Motor neuron (in vitro differentiated cells): ENCODE data around the gene MTMR11. TPM values are rescaled to one million over a fixed set of nuclear protein-coding genes. Genes with fewer than 3 reads are reported as not detected.

Experiments used
- ATAC-seq, 8 experiments: fragments of 200-7000 bp; cut with Tn5 transposase; replicated peaks in 6 of 8; 2 replicates each; pipeline ENCODE4 v1.8.0; 2021; ENCODE audit warnings: mild to moderate bottlenecking in 8 of 8, moderate library complexity in 8 of 8
- H3K27ac ChIP-seq, 2 donors: fragments of 250-450 bp; sonication (Bioruptor Pico); 2 replicates each; pipeline ENCODE4 v1.9.0; 2021; ENCODE audit warnings: antibody characterized with exemption in 2 of 2, mild to moderate bottlenecking in 2 of 2, moderate library complexity in 1 of 2
- H3K4me1 ChIP-seq, 2 donors: fragments of 250-450 bp; sonication (Bioruptor Pico); replicated peaks in 1 of 2; 2 replicates each; pipeline ENCODE4 v1.6.1; 2021; ENCODE audit warnings: antibody characterized with exemption in 2 of 2, mild to moderate bottlenecking in 2 of 2, moderate library complexity in 1 of 2
- H3K4me3 ChIP-seq, 5 donors: fragments of 250-450 bp; sonication (Bioruptor Pico); 2 replicates each; pipeline ENCODE4 v1.9.0; 2021; ENCODE audit warnings: antibody characterized with exemption in 5 of 5, mild to moderate bottlenecking in 5 of 5, moderate library complexity in 4 of 5
- WGBS, 10 experiments: fragments of 450-650 bp; shearing (Covaris generic); methylation state at CpG; one replicate each; pipeline ENCODE4 v1.0.0; 2022; 5-methylcytosine and 5-hydroxymethylcytosine counted together
- in situ Hi-C, 9 experiments: fragments of 400-800 bp; cut with MboI; loops; one replicate each; pipeline ENCODE4 v1.15.0; 2021; ENCODE audit warnings: low sequenced_read_pairs in 9 of 9, low pct_unique_long_range_greater_than_20kb in 2 of 9; ENCODE audit not compliant: unreplicated experiment in 9 of 9
- total RNA-seq, 8 experiments: library from RNA; unstranded; fragments of 300-600 nt; gene quantifications; 2 replicates each; pipeline versions ENCODE4 v1.2.3 to v1.2.4, GENCODE V29; 2022

Gene MTMR11, protein sequence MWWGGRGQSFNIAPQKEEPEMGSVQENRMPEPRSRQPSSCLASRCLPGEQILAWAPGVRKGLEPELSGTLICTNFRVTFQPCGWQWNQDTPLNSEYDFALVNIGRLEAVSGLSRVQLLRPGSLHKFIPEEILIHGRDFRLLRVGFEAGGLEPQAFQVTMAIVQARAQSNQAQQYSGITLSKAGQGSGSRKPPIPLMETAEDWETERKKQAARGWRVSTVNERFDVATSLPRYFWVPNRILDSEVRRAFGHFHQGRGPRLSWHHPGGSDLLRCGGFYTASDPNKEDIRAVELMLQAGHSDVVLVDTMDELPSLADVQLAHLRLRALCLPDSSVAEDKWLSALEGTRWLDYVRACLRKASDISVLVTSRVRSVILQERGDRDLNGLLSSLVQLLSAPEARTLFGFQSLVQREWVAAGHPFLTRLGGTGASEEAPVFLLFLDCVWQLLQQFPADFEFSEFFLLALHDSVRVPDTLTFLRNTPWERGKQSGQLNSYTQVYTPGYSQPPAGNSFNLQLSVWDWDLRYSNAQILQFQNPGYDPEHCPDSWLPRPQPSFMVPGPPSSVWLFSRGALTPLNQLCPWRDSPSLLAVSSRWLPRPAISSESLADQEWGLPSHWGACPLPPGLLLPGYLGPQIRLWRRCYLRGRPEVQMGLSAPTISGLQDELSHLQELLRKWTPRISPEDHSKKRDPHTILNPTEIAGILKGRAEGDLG
- total RNA-seq, result 1 to 10 TPM; 1.0 to 7.4 (median 4.5) TPM

DNA sequence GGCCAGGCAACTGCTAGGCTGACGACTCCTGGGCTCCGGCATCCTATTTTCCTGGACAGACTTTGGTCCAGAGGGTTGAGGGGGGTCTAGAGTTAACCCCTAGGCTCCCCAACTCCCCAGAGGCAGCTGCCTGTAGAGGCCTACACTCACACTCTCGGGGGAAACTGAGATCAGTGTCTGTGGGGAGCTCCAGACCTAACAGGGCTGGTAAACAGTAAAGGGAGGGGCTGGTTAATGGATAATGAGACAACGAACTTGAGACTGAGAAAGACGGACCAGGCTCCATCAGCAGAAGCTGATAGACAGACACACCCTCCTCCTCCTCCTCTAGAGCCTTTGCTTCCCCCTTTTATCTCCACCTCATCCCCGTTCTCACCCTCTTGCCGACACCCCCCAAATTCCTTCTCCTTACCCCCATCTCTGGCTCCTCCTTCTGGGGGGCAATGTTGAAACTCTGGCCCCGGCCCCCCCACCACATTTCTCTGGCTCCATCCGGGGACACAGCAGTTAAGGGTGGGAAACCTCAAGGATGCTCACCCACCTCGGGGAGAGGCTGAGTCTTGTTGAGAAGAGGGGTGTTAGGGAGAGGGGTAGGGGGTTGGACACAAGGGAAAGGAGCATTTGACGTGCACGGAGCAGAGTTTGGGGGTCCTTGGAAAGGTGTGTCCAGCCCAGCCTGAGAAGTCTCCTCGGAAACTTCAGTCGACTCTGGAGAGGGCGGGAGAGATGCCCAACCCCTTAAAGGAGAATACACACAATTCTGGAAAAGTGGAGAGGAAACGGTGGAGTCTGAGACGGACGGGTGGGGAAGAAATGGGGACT is at the start of gene MTMR11:
TSS of gene MTMR11 (minus strand) at position 710 of the 822 bp plus-strand sequence. CDS start at position 478, 232 bp downstream.
- Histone ChIP-seq H3K4me1 (peaks cover 12 to 28% of the 10 kb centered on the region in 2 donors), H3K27ac (no peak within 1 kb of the TSS), H3K4me3 (peak within 1 kb of the TSS in 3 of 5 donors; percentile 15 to 21 (median 16))
- peak in 3 of 8 experiments; percentile 27 to 55 (median 27) for ATAC-seq
- in situ Hi-C loops, result loop anchor here in 1 of 9 experiments (25.0 kb wide), 1 partner anchor 251 kb away; no protein-coding TSS in a partner anchor
- WGBS, 10 experiments, result 0 to 33% (median 16%) methylated on average over 1 to 14 of the region's 18 CpGs; no CpG with 5 or more reads in 2 of the 10 experiments

DNA sequence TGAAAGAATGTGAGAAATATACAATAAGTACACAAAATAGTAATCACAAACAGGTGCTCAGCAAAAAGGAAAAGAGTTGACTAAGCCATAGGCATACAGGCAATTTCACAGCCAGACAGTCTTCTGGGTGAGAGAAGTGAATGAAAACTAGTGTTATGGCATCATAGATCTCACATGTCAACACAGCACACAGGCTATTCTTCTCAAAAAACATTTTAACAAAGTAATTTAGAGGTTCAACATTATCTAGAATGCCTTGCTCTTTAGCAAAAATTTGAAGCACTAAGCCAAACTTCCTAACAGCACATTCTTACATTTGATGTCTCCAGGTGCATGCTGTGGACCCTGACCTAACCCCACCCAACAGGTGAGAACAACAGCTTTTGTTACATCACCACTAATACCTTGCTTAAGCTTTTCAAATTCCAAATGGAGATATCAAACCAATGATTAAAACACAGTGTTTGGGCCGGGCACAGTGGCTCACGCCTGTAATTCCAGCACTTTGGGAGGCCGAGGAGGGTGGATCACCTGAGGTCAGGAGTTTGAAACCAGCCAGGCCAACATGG is 43.4 kb upstream of the MTMR11 start:
- WGBS, 10 experiments, result 77 to 100% (median 93%) methylated on average over 2 to 3 of the region's 3 CpGs; no CpG with 5 or more reads in 3 of the 10 experiments
- ATAC-seq, result no peak
- no peak overlapping the region for H3K4me3 ChIP-seq
- in situ Hi-C loops, result no loop called here
- H3K4me1 ChIP-seq, result no peaks in the 10 kb centered on the region
- H3K27ac ChIP-seq, result no peak overlapping the region

DNA sequence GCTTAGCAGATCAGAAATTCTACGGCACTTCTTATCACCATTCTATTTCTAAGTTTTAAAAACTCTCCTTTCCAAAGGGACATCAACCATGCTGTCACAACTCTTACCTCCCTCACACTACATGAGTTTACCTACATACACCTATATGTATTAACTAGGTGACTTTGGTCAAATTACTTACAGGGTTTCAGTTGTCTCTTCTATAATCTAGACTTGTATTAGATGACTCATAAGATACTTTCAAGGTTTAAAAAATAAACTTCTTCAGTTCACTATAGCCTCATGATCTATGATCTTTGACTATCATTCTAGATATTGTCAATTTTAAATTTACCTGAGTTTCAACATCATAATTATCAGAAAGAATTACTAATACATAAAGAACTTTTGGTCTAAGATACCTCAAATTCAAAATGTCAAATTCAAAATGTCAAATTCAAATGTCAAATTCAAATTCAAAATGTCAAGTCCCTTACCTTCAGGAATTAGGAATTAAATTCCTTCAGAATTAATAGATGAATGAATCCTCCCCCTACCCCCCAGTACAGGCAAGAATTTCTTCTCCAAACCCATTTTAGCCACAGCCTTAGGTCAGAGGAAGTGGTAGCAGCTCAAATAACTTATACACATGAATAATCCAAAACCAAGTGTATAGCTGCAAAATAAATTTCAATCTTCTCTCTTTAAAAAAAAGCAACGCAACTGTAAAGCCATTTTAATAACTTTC is 42.7 kb upstream of the MTMR11 start:
- WGBS, 10 experiments, result 75 to 100% (median 95%) methylated on average over 2 of the region's 2 CpGs
- ATAC-seq, result no peak
- Histone ChIP-seq H3K4me1 (no peaks in the 10 kb centered on the region), H3K27ac (no peak overlapping the region), H3K4me3 (no peak overlapping the region)
- in situ Hi-C loops, result no loop called here

DNA sequence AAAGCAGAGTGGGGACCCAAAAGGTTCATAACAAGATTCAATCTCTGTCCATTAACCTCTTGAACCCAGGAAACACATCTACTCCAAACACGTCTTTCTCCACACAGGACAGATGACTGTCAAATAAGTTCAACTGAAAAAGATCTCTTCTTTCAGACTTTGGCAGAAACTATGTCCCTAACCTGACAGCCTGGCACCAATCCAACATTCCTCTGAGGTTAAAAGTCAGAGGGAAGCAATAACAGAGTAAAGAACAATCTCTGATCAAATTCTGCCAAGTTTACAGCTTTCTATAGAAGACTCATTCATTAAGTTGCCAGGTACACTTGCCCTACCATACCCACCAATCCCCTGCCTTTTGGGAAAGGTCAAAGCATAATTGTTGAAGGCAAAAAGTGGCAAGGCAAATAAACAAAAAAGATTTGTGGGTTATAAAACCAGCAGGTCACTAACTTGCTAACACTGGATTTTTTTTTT is 41.9 kb upstream of the MTMR11 start:
- in situ Hi-C loops, result no loop called here
- no peaks in the 10 kb centered on the region for H3K4me1 ChIP-seq
- WGBS, 10 experiments, result 60 to 88% (median 78%) methylated on average over 1 of the region's 1 CpG; no CpG with 5 or more reads in 5 of the 10 experiments
- H3K4me3 ChIP-seq, result no peak overlapping the region
- ATAC-seq, result no peak
- no peak overlapping the region for H3K27ac ChIP-seq

DNA sequence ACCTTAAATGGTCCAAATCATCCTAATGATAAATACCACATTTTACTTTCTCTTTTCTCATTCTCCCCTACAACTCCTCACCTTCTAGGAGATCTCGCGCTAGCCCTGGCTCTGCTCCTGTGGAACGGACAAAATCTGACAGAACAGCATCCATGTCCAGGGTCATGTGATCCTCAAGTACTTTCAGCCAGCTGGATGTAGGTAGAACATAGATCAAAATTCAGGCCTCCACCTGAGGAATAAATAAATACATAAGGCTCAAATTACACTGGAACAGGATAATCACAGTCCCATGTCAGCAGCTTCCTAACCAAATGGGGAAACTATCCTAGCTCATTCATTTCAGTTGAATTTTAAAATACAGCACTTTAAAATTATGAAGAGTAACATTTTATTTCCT is 40.7 kb upstream of the MTMR11 start:
- Histone ChIP-seq H3K4me3 (no peak overlapping the region), H3K4me1 (no peaks in the 10 kb centered on the region), H3K27ac (no peak overlapping the region)
- in situ Hi-C loops, result no loop called here
- WGBS, 10 experiments, result 86 to 100% (median 96%) methylated on average over 1 to 3 of the region's 3 CpGs; no CpG with 5 or more reads in 4 of the 10 experiments
- no peak for ATAC-seq

DNA sequence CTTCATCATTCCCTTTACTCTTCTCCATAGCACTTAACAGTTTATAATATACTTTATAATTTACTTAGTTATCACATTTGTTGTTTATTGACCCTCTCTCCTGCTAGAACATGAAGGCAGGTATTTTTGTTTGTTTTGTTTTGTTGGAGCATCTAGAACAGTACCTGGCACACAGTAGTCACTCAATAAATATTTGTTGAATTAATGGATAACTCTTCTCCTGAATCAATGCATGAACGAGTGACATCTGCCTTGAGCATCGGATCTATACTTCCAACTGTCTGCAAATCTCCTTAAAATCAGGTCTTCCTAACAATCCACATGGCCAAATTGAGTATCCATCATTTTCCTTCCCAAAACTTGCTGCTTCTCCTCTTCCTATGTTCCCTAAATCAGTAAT is 35.9 kb upstream of the MTMR11 start:
- Histone ChIP-seq H3K27ac (no peak overlapping the region), H3K4me3 (no peak overlapping the region), H3K4me1 (no peaks in the 10 kb centered on the region)
- no peak for ATAC-seq
- 69 to 100% (median 96%) methylated on average over 1 to 2 of the region's 2 CpGs; no CpG with 5 or more reads in 1 of the 10 experiments for WGBS, 10 experiments
- in situ Hi-C loops, result loop anchor here in 4 of 9 experiments (25.0 kb wide), 3 partner anchors 90 to 240 kb away; partner anchors contain the start of gene VPS45 (in 1 of the 4)

DNA sequence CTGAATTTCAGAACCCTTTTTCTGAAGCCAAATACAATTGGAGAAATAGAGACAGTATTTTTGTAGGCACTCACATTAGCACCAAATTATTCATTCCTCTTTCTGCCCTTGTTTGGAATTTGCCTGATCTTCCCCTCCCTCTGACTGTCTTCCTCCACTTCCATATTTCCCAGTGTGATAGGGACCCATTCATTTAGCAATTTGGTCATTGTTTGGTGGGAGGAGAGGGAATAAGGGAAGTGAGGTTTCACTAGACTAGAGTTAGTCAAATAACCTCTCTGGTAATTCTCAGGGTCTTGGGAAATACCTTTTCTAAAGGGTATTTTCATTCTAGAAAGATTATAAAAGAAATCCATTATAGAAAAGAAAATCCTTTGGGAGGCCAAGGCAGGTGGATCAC is 31.0 kb upstream of the MTMR11 start:
- Histone ChIP-seq H3K4me1 (no peaks in the 10 kb centered on the region), H3K4me3 (no peak overlapping the region), H3K27ac (no peak overlapping the region)
- in situ Hi-C loops, result loop anchor here in 4 of 9 experiments (10.0 to 25.0 kb wide), 5 partner anchors 57 to 245 kb away; partner anchors contain the start of gene VPS45 (in 1 of the 4)
- no peak for ATAC-seq

DNA sequence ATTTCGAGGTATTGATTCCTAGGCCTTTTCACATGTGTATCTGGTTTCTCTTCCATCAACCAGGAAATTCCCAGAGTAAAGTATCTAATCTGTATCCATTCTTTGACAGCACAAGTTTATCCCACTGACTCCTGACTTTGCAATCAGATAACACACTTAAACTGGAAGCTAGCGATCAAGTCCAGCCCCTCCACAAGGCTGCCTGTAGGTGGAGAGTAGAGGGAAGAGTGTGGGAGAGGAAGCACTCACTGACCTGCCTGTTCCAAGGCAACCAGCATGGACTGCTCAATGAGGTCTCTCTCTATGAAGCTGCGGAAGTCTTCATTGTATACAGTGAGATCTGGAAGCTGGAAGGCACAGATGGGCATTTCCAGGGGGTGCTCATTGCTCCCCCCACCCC is 30.4 kb upstream of the MTMR11 start:
- H3K27ac ChIP-seq, result no peak overlapping the region
- in situ Hi-C loops, result loop anchor here in 4 of 9 experiments (10.0 to 25.0 kb wide), 5 partner anchors 58 to 245 kb away; partner anchors contain the start of gene VPS45 (in 1 of the 4)
- no peaks in the 10 kb centered on the region for H3K4me1 ChIP-seq
- no peak for ATAC-seq
- 40 to 100% (median 92%) methylated on average over 1 to 3 of the region's 3 CpGs; no CpG with 5 or more reads in 4 of the 10 experiments for WGBS, 10 experiments
- no peak overlapping the region for H3K4me3 ChIP-seq

DNA sequence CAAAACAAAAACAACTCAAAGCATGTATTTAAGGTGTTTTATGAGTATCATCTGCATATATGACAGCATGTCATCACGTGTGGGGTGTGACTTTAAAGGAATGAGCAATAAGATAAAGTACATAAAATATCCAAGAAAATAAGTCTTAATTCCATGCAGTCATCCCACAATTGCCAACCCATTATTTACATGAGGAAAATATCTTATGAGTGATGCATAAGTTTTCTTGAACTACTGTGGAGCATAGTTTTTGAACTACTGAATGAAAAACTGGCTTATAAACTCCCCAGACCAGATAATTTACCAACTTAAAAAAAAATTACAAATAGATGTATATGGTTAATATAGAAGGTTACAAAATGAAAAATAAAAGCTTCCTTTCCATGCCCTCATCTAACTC is 29.7 kb upstream of the MTMR11 start:
- WGBS, 10 experiments, result 0 to 100% (median 72%) methylated on average over 1 of the region's 1 CpG; no CpG with 5 or more reads in 2 of the 10 experiments
- H3K27ac ChIP-seq, result no peak overlapping the region
- H3K4me1 ChIP-seq, result no peaks in the 10 kb centered on the region
- no peak for ATAC-seq
- H3K4me3 ChIP-seq, result no peak overlapping the region
- in situ Hi-C loops, result loop anchor here in 4 of 9 experiments (10.0 to 25.0 kb wide), 5 partner anchors 58 to 246 kb away; partner anchors contain the start of gene VPS45 (in 1 of the 4)

DNA sequence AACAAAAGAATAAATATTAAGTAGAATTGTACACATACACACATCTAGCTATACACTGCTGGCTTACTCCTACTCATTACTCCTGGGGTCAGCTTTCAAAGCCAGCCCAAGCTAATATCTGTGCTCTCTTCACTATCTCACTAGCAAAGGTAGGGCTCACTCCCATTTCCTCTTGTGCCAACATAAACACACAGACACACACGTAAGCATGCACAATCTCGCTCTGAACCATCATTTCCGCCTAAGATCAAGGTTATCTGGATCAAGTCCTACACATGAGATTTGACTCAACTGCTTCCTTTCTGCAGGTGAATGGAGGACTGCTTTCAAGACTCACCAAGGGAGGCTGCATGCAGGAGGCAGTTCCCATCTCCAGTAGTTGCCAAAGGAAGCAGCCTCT is 28.8 kb upstream of the MTMR11 start:
- Histone ChIP-seq H3K27ac (no peak overlapping the region), H3K4me3 (no peak overlapping the region), H3K4me1 (no peaks in the 10 kb centered on the region)
- 89 to 100% (median 100%) methylated on average over 1 to 3 of the region's 3 CpGs; no CpG with 5 or more reads in 3 of the 10 experiments for WGBS, 10 experiments
- in situ Hi-C loops, result loop anchor here in 4 of 9 experiments (10.0 to 25.0 kb wide), 5 partner anchors 59 to 247 kb away; partner anchors contain the start of gene VPS45 (in 1 of the 4)
- ATAC-seq, result no peak

DNA sequence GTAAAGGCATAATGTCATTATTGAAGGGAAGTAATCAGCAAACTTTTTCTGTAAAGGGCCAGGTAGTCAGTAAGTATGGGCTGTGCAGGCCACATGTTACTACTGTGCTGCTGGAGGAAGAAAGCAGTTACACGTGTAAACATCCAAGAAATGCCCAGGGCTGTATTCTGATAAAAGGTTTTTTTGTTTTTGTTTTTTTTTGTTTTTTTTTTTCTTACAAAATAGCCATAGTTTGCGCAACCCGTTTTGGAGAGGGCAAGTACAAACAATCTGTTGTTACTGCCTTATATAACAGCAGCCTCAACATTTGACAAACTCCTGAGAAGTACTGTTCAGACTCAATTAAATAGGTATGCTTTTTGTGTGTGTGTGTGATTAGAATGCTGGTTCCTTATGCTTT is 26.7 kb upstream of the MTMR11 start:
- no peak overlapping the region for H3K27ac ChIP-seq
- in situ Hi-C loops, result loop anchor here in 4 of 9 experiments (10.0 to 25.0 kb wide), 5 partner anchors 61 to 249 kb away; partner anchors contain the start of gene VPS45 (in 1 of the 4)
- WGBS, 10 experiments, result 0 to 100% (median 82%) methylated on average over 1 to 3 of the region's 3 CpGs
- H3K4me1 ChIP-seq, result no peaks in the 10 kb centered on the region
- H3K4me3 ChIP-seq, result no peak overlapping the region
- peak in 1 of 8 experiments; percentile 21 for ATAC-seq
